ENCODE data around the gene VSIG8.

Gene VSIG8

DNA sequence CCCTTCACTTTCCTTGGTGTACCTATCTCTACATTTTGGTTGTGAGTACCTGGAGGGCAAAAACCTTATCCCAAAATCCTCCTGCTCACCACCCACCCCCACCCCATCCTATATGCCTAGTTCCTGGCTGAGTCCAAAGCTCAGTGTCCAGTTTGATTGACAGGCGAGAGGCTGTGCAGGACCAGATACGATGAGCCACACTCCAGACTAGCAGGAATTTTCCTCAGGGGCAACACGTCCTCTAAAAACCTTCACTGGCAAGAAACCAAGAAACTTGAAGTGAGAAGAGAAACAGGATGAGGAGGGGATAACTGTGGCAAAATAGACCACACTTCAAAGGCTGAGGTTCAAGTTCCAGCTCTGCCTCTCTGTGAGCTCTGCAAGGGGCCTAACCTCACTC is 36.9 kb downstream of the VSIG8 start:
- Histone ChIP-seq H3K27ac (ENCODE audit: low read length, poor library complexity, severe bottlenecking) (no peak overlapping the region), H2BK5ac (ENCODE audit: low read depth, low read length, poor library complexity, severe bottlenecking) (no peak overlapping the region)

GRCh38 chr1:159823406-159823805 is 39.1 kb downstream of the VSIG8 start:
- Histone ChIP-seq H3K27me3 (ENCODE audit: control insufficient read depth in 1 of 2, insufficient read depth in 1 of 2, low read length in 2 of 2) (peaks cover 34 to 42% of the 10 kb centered on the region in 2 experiments), H3K4me3 (ENCODE audit: insufficient read depth in 1 of 2, low read depth in 1 of 2, low read length in 2 of 2) (no peak overlapping the region), H3K14ac (ENCODE audit: low read length in 2 of 2) (peak overlapping the region in 1 of 2 experiments; percentile 48), H3K79me1 (replicated peaks; ENCODE audit: low read length, poor library complexity, severe bottlenecking) (no peaks in the 10 kb centered on the region), H2AFZ (ENCODE audit: low read depth, low read length) (no peak overlapping the region), H3K36me3 (ENCODE audit: control insufficient read depth in 1 of 2, insufficient read depth in 2 of 2, low read depth in 1 of 2, low read length in 2 of 2) (peaks cover 0 to 4% of the 10 kb centered on the region in 2 experiments), H3K4ac (ENCODE audit: low read depth in 1 of 2, low read length in 2 of 2) (no peak overlapping the region), H2BK5ac (ENCODE audit: low read depth, low read length, poor library complexity, severe bottlenecking) (no peak overlapping the region), H2BK12ac (ENCODE audit: low read length in 2 of 2) (no peak overlapping the region), H3K9ac (ENCODE audit: low read length) (no peak overlapping the region), H4K8ac (ENCODE audit: low read length) (no peak overlapping the region), H4K91ac (ENCODE audit: low read length) (no peak overlapping the region), H2AK5ac (ENCODE audit: low read length, severe bottlenecking) (no peak overlapping the region), H3K27ac (ENCODE audit: low read length, poor library complexity, severe bottlenecking) (no peak overlapping the region), H3K9me3 (ENCODE audit: control insufficient read depth, low read length) (no peaks in the 10 kb centered on the region), H3K4me2 (ENCODE audit: low read length, poor library complexity, severe bottlenecking) (no peak overlapping the region), H2BK15ac (ENCODE audit: low read depth, poor library complexity, severe bottlenecking) (no peak overlapping the region), H3K4me1 (ENCODE audit: control insufficient read depth, insufficient read depth, low read depth, low read length) (peaks cover 19% of the 10 kb centered on the region), H3K23ac (ENCODE audit: low read length in 2 of 2) (no peak overlapping the region), H3K18ac (ENCODE audit: low read depth in 1 of 2, low read length in 2 of 2) (no peak overlapping the region), H2BK120ac (ENCODE audit: low read depth, low read length) (no peak overlapping the region)
- DNase-seq: no peak
- WGBS: 9% methylated on average over 6 of the region's 7 CpGs

More for the DNA sequence above, 36.9 kb downstream of the VSIG8 start:
- 71% methylated on average over 2 of the region's 3 CpGs for WGBS
- Histone ChIP-seq H4K91ac (ENCODE audit: low read length) (no peak overlapping the region), H4K8ac (ENCODE audit: low read length) (no peak overlapping the region), H3K27me3 (ENCODE audit: control insufficient read depth in 1 of 2, insufficient read depth in 1 of 2, low read length in 2 of 2) (peaks cover 29 to 39% of the 10 kb centered on the region in 2 experiments), H3K9me3 (ENCODE audit: control insufficient read depth, low read length) (no peaks in the 10 kb centered on the region), H3K9ac (ENCODE audit: low read length) (no peak overlapping the region), H3K4me3 (ENCODE audit: insufficient read depth in 1 of 2, low read depth in 1 of 2, low read length in 2 of 2) (no peak overlapping the region), H2BK12ac (ENCODE audit: low read length in 2 of 2) (no peak overlapping the region), H3K18ac (ENCODE audit: low read depth in 1 of 2, low read length in 2 of 2) (no peak overlapping the region), H3K14ac (ENCODE audit: low read length in 2 of 2) (no peak overlapping the region), H3K23ac (ENCODE audit: low read length in 2 of 2) (no peak overlapping the region), H2AK5ac (ENCODE audit: low read length, severe bottlenecking) (no peak overlapping the region), H2BK120ac (ENCODE audit: low read depth, low read length) (no peak overlapping the region), H2BK15ac (ENCODE audit: low read depth, poor library complexity, severe bottlenecking) (no peak overlapping the region), H3K4me2 (ENCODE audit: low read length, poor library complexity, severe bottlenecking) (no peak overlapping the region), H3K4ac (ENCODE audit: low read depth in 1 of 2, low read length in 2 of 2) (no peak overlapping the region), H3K79me1 (replicated peaks; ENCODE audit: low read length, poor library complexity, severe bottlenecking) (no peaks in the 10 kb centered on the region), H2AFZ (ENCODE audit: low read depth, low read length) (no peak overlapping the region), H3K4me1 (ENCODE audit: control insufficient read depth, insufficient read depth, low read depth, low read length) (peaks cover 27% of the 10 kb centered on the region), H3K36me3 (ENCODE audit: control insufficient read depth in 1 of 2, insufficient read depth in 2 of 2, low read depth in 1 of 2, low read length in 2 of 2) (peaks cover 0 to 4% of the 10 kb centered on the region in 2 experiments)
- DNase-seq: no peak

GRCh38 chr1:159821171-159821867 is 41.1 kb downstream of the VSIG8 start:
- peaks cover 0 to 2% of the 10 kb centered on the region in 2 experiments for H3K36me3 ChIP-seq (ENCODE audit: control insufficient read depth in 1 of 2, insufficient read depth in 2 of 2, low read depth in 1 of 2, low read length in 2 of 2)
- no peak overlapping the region for H4K91ac ChIP-seq (ENCODE audit: low read length)
- WGBS: 56% methylated on average over 7 of the region's 9 CpGs

DNA sequence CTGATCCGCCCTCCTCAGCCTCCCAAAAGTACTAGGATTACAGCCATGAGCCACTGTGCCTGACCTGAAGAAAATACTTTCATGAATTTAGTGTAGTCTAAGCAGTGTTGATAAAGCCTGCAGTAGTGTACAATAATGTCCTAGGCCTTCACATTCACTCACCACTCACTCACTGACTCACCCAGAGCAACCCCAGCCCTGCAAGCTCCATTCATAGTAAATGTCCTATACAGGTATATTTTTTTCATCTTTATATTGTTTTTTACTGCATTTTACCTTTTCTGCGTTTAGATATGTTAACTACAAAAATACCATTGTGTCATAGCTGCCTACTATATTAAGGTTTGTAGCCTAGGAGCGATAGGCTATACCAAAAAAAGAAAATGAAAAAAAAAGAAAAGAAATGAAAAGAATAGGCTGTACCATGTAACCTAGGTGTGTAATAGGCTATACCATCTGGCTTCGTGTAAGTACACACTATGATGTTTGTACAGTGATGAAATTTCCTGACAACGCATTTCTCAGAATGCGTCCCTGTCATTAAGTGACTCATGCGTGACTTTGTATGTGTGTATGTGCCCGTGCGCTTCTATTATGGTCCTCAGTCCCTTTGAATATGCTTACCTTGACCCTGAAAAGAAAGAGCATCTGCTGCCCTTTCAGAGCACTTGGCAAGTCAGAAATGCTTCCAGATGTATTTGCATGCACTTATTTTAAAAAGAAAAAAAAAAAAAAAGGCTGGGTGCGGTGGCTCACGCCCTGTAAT is 45.0 kb downstream of the VSIG8 start:
- H3K23ac ChIP-seq (ENCODE audit: low read length in 2 of 2): no peak overlapping the region
- no peak overlapping the region for H2BK15ac ChIP-seq (ENCODE audit: low read depth, poor library complexity, severe bottlenecking)
- no peak overlapping the region for H3K18ac ChIP-seq (ENCODE audit: low read depth in 1 of 2, low read length in 2 of 2)
- H3K36me3 ChIP-seq (ENCODE audit: control insufficient read depth in 1 of 2, insufficient read depth in 2 of 2, low read depth in 1 of 2, low read length in 2 of 2): no peaks in the 10 kb centered on the region
- H2BK120ac ChIP-seq (ENCODE audit: low read depth, low read length): no peak overlapping the region
- no peak overlapping the region for H3K4me2 ChIP-seq (ENCODE audit: low read length, poor library complexity, severe bottlenecking)
- no peaks in the 10 kb centered on the region for H3K9me3 ChIP-seq (ENCODE audit: control insufficient read depth, low read length)
- no peak overlapping the region for H2AFZ ChIP-seq (ENCODE audit: low read depth, low read length)
- no peaks in the 10 kb centered on the region for H3K79me1 ChIP-seq (replicated peaks; ENCODE audit: low read length, poor library complexity, severe bottlenecking)
- no peak overlapping the region for H2BK12ac ChIP-seq (ENCODE audit: low read length in 2 of 2)
- no peak overlapping the region for H3K4me3 ChIP-seq (ENCODE audit: insufficient read depth in 1 of 2, low read depth in 1 of 2, low read length in 2 of 2)
- DNase-seq: no peak
- H3K4me1 ChIP-seq (ENCODE audit: control insufficient read depth, insufficient read depth, low read depth, low read length): no peaks in the 10 kb centered on the region
- H4K8ac ChIP-seq (ENCODE audit: low read length): no peak overlapping the region
- H3K4ac ChIP-seq (ENCODE audit: low read depth in 1 of 2, low read length in 2 of 2): no peak overlapping the region
- no peak overlapping the region for H4K91ac ChIP-seq (ENCODE audit: low read length)
- peaks cover 21 to 30% of the 10 kb centered on the region in 2 experiments for H3K27me3 ChIP-seq (ENCODE audit: control insufficient read depth in 1 of 2, insufficient read depth in 1 of 2, low read length in 2 of 2)
- no peak overlapping the region for H3K27ac ChIP-seq (ENCODE audit: low read length, poor library complexity, severe bottlenecking)
- WGBS: 83% methylated on average over 7 of the region's 11 CpGs
- no peak overlapping the region for H3K9ac ChIP-seq (ENCODE audit: low read length)
- no peak overlapping the region for H3K14ac ChIP-seq (ENCODE audit: low read length in 2 of 2)
- no peak overlapping the region for H2AK5ac ChIP-seq (ENCODE audit: low read length, severe bottlenecking)
- no peak overlapping the region for H2BK5ac ChIP-seq (ENCODE audit: low read depth, low read length, poor library complexity, severe bottlenecking)

More at GRCh38 chr1:159821171-159821867, 41.1 kb downstream of the VSIG8 start:
- Histone ChIP-seq H2BK120ac (ENCODE audit: low read depth, low read length) (no peak overlapping the region), H3K4ac (ENCODE audit: low read depth in 1 of 2, low read length in 2 of 2) (no peak overlapping the region), H3K14ac (ENCODE audit: low read length in 2 of 2) (no peak overlapping the region), H3K4me3 (ENCODE audit: insufficient read depth in 1 of 2, low read depth in 1 of 2, low read length in 2 of 2) (no peak overlapping the region), H3K9ac (ENCODE audit: low read length) (no peak overlapping the region), H2BK12ac (ENCODE audit: low read length in 2 of 2) (no peak overlapping the region), H3K4me2 (ENCODE audit: low read length, poor library complexity, severe bottlenecking) (no peak overlapping the region), H2BK5ac (ENCODE audit: low read depth, low read length, poor library complexity, severe bottlenecking) (peak overlapping the region; percentile 11), H3K23ac (ENCODE audit: low read length in 2 of 2) (peak overlapping the region in 1 of 2 experiments; percentile 14), H2BK15ac (ENCODE audit: low read depth, poor library complexity, severe bottlenecking) (no peak overlapping the region), H3K4me1 (ENCODE audit: control insufficient read depth, insufficient read depth, low read depth, low read length) (peaks cover 6% of the 10 kb centered on the region), H2AFZ (ENCODE audit: low read depth, low read length) (no peak overlapping the region), H3K18ac (ENCODE audit: low read depth in 1 of 2, low read length in 2 of 2) (no peak overlapping the region), H3K9me3 (ENCODE audit: control insufficient read depth, low read length) (no peaks in the 10 kb centered on the region), H3K27ac (ENCODE audit: low read length, poor library complexity, severe bottlenecking) (no peak overlapping the region), H3K27me3 (ENCODE audit: control insufficient read depth in 1 of 2, insufficient read depth in 1 of 2, low read length in 2 of 2) (peaks cover 34 to 42% of the 10 kb centered on the region in 2 experiments), H2AK5ac (ENCODE audit: low read length, severe bottlenecking) (no peak overlapping the region), H4K8ac (ENCODE audit: low read length) (no peak overlapping the region), H3K79me1 (replicated peaks; ENCODE audit: low read length, poor library complexity, severe bottlenecking) (no peaks in the 10 kb centered on the region)
- DNase-seq: no peak
